ENCODE measurements around the gene HTRA1. TPM values are rescaled to one million over a fixed set of nuclear protein-coding genes. Genes with fewer than 3 reads are reported as not detected.

Gene HTRA1

DNA sequence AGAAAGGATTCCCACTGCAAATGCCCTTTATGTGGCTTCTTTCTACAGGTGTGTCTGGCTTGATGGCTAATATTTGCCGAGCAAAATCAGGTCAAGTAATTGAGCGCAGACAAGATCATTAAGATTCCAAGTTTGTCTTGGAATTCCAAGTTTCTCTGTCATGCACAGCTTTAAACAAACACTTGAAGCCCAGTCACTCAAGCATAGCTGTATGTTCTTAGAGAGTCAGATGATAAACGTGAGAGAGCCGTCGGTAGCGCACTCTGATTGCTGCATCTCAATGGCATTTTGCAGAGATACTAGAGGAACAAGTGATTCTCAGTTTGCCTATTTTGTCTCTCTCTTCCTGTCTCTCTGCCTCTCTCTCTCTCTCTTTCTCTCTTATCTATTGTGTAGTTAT is 99.9 kb downstream of the HTRA1 start:
- Histone ChIP-seq H3K27me3 (ENCODE audit: control insufficient read depth in 3 of 3, insufficient read depth in 3 of 3, low read depth in 1 of 3, low read length in 3 of 3) (peaks cover 0 to 49% (median 0%) of the 10 kb centered on the region in 3 experiments), H2BK15ac (ENCODE audit: low read length) (no peak overlapping the region), H3K4me2 (ENCODE audit: insufficient read depth, low read length, poor library complexity, severe bottlenecking) (no peak overlapping the region), H3K4ac (ENCODE audit: low read length) (no peak overlapping the region), H3K9ac (ENCODE audit: low read depth, low read length, poor library complexity) (no peak overlapping the region), H2BK120ac (ENCODE audit: low read depth, low read length) (no peak overlapping the region), H4K8ac (ENCODE audit: low read depth, low read length) (no peak overlapping the region), H2AFZ (ENCODE audit: low read length) (no peak overlapping the region), H2AK5ac (ENCODE audit: low read depth, low read length) (no peak overlapping the region), H2BK12ac (ENCODE audit: low read length) (no peak overlapping the region), H3K36me3 (replicated peaks in 1 of 2; ENCODE audit: control insufficient read depth in 2 of 2, insufficient read depth in 2 of 2, low read length in 2 of 2) (no peaks in the 10 kb centered on the region), H2BK5ac (ENCODE audit: low read length) (no peak overlapping the region), H3K27ac (replicated peaks; ENCODE audit: low read length) (no peak overlapping the region), H3K79me1 (ENCODE audit: low read depth, low read length) (no peaks in the 10 kb centered on the region), H3K9me3 (replicated peaks in 1 of 2; ENCODE audit: control insufficient read depth in 2 of 2, insufficient read depth in 1 of 2, low read depth in 1 of 2, low read length in 2 of 2) (no peaks in the 10 kb centered on the region), H3K4me3 (ENCODE audit: low read length in 2 of 2) (no peak overlapping the region), H4K91ac (ENCODE audit: low read depth, low read length, poor library complexity) (no peak overlapping the region), H3K4me1 (ENCODE audit: control insufficient read depth in 2 of 2, insufficient read depth in 1 of 2, low read depth in 1 of 2, low read length in 2 of 2) (peaks cover 0 to 3% of the 10 kb centered on the region in 2 donors), H3K18ac (ENCODE audit: low read length) (no peak overlapping the region), H3K23ac (ENCODE audit: low read depth, low read length, poor library complexity) (no peak overlapping the region), H3K14ac (ENCODE audit: low read length) (no peak overlapping the region)
- WGBS, 2 donors (ENCODE audit: extremely low coverage in 2 of 2, insufficient read length in 2 of 2, insufficient replicate concordance in 1 of 2): no CpG with 5 or more reads among the region's 6 CpGs
- no peak for DNase-seq (ENCODE audit: low spot score)

DNA sequence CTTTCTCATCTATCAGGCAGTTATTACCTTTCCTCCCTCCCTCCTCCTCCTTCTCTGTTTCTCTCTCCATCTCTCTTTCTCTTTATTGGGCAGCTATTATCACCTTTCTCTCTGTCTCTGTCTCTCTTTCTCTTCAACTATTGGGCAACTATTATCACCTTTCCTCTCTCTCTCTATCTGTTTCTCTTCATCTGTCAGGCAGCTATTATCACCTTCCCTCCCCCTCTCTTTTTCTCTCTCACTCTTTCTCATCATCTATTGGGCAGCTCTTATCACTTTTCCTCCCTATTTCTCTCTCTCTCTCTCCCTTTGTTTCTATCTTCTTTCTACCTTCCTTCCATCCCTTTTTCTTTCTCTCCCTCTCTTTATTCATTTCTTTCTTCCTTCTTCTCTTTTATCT is 100.4 kb downstream of the HTRA1 start:
- Histone ChIP-seq H4K8ac (ENCODE audit: low read depth, low read length) (no peak overlapping the region), H3K14ac (ENCODE audit: low read length) (no peak overlapping the region), H3K4me3 (ENCODE audit: low read length in 2 of 2) (no peak overlapping the region), H3K9ac (ENCODE audit: low read depth, low read length, poor library complexity) (no peak overlapping the region), H3K4me1 (ENCODE audit: control insufficient read depth in 2 of 2, insufficient read depth in 1 of 2, low read depth in 1 of 2, low read length in 2 of 2) (peaks cover 0 to 3% of the 10 kb centered on the region in 2 donors), H3K23ac (ENCODE audit: low read depth, low read length, poor library complexity) (no peak overlapping the region), H3K36me3 (replicated peaks in 1 of 2; ENCODE audit: control insufficient read depth in 2 of 2, insufficient read depth in 2 of 2, low read length in 2 of 2) (no peaks in the 10 kb centered on the region), H3K9me3 (replicated peaks in 1 of 2; ENCODE audit: control insufficient read depth in 2 of 2, insufficient read depth in 1 of 2, low read depth in 1 of 2, low read length in 2 of 2) (no peaks in the 10 kb centered on the region), H3K79me1 (ENCODE audit: low read depth, low read length) (no peaks in the 10 kb centered on the region), H3K4ac (ENCODE audit: low read length) (no peak overlapping the region), H2BK5ac (ENCODE audit: low read length) (no peak overlapping the region), H3K4me2 (ENCODE audit: insufficient read depth, low read length, poor library complexity, severe bottlenecking) (no peak overlapping the region), H2BK120ac (ENCODE audit: low read depth, low read length) (no peak overlapping the region), H2AFZ (ENCODE audit: low read length) (no peak overlapping the region), H3K27me3 (ENCODE audit: control insufficient read depth in 3 of 3, insufficient read depth in 3 of 3, low read depth in 1 of 3, low read length in 3 of 3) (peaks cover 0 to 47% (median 0%) of the 10 kb centered on the region in 3 experiments), H2AK5ac (ENCODE audit: low read depth, low read length) (no peak overlapping the region), H3K27ac (replicated peaks; ENCODE audit: low read length) (no peak overlapping the region), H2BK12ac (ENCODE audit: low read length) (no peak overlapping the region), H2BK15ac (ENCODE audit: low read length) (no peak overlapping the region), H3K18ac (ENCODE audit: low read length) (no peak overlapping the region), H4K91ac (ENCODE audit: low read depth, low read length, poor library complexity) (no peak overlapping the region)
- no peak for DNase-seq (ENCODE audit: low spot score)

Small RNA genes within 50 kb of the gene (small RNA-seq; reads per million reads assigned to genes)
- gene MIR3941 (ENCODE audit: insufficient read depth): not detected
